Breast epithelium (tissue), 3 donors: ENCODE results near the gene SMPX.

ENCODE experiments used
- POLR2A ChIP-seq: fragments of 450-650 bp; IDR thresholded peaks from one replicate; pipeline ENCODE4 v1.6.1; 2016; ENCODE audit warnings: antibody characterized with exemption, mild to moderate bottlenecking, moderate library complexity
- POLR2AphosphoS5 ChIP-seq, 3 donors: sonication (generic); formaldehyde crosslinking; IDR thresholded peaks; one replicate each; pipeline ENCODE4 v1.6.1; 2017; ENCODE audit warnings: antibody characterized with exemption in 3 of 3

DNA sequence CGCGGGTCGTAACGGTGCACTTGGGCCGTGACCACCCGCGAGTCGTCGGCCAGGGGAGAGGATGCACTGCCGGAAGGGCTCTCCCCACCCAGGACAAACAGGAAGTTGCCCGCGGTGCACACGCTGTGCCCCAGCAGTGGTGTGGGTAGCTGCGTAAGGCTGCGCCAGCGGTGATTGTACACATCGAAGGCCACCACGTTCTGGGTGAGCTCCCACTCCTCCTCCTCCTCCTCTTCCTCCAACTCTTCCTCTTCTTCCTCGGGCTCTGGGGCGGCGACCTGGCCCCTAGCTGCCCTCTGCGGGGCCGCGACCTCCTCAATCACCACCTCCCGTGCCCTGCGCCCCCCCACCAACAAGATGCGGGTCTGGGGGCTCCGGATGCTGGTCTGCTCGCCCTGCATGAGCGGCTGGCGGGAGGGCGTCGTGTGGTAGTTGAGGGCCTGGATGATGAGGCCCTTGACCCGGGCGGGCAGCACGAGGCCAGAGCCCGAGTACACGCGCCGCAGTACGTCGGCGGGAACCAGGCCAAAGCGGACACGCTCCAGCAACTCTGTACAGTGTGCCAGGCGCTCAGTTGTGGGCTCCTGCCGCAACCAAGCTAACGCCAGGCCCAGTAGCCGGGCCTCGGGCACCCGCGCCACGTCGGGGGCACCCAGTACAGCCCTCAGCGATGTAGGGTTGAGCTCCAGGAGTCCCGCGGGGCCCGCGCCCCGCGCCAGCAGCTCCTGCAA is 101.2 kb downstream of the SMPX start:
- TF ChIP-seq POLR2A (no peak), POLR2AphosphoS5 (IDR thresholded peaks at IDR 0.05) (no peak)
